Calu3 (cell line): ENCODE measurements around the gene NTM. TPM values are rescaled to one million over a fixed set of nuclear protein-coding genes. Genes with fewer than 3 reads are reported as not detected.

Experiments used
- BruUV-seq: library from RNA; stranded (reverse); fragments of 400-500 nt; replicated peaks from 2 replicates; lab custom pipeline; 2021; lab: Mats Ljungman, UMichigan
- CTCF ChIA-PET: fragments of 300-600 bp; sonication (Branson Sonifier 250); formaldehyde crosslinking; loops from one replicate; lab custom pipeline; 2022; ENCODE audit warnings: antibody characterized with exemption; lab: Charles Lee
- DNase-seq: peaks from one replicate; pipeline ENCODE4 v3.0.0; 2022
- H3K27ac Mint-ChIP-seq: one replicate; pipeline ENCODE4 v1.8.0; 2022; ENCODE audit warnings: mixed read lengths; ENCODE audit not compliant: unreplicated experiment
- H3K27me3 Mint-ChIP-seq: one replicate; pipeline ENCODE4 v1.8.0; 2022; ENCODE audit warnings: mixed read lengths; ENCODE audit not compliant: unreplicated experiment
- H3K36me3 Mint-ChIP-seq: one replicate; pipeline ENCODE4 v1.8.0; 2022; ENCODE audit warnings: mild to moderate bottlenecking, moderate library complexity, mixed read lengths; ENCODE audit not compliant: insufficient read depth, unreplicated experiment
- H3K4me1 Mint-ChIP-seq: one replicate; pipeline ENCODE4 v1.8.0; 2022; ENCODE audit warnings: mild to moderate bottlenecking, low read depth, mixed read lengths; ENCODE audit not compliant: unreplicated experiment
- H3K4me3 Mint-ChIP-seq: one replicate; pipeline ENCODE4 v1.8.0; 2022; ENCODE audit warnings: mild to moderate bottlenecking, low read depth, moderate library complexity, mixed read lengths; ENCODE audit not compliant: unreplicated experiment
- H3K9me3 Mint-ChIP-seq: one replicate; pipeline ENCODE4 v1.8.0; 2022; ENCODE audit warnings: low read depth, mixed read lengths; ENCODE audit not compliant: unreplicated experiment
- intact Hi-C: fragments of 100-400 bp; cut with micrococcal nuclease; formaldehyde crosslinking; loops from one replicate; pipeline ENCODE4 v1.10.0; 2022; ENCODE audit not compliant: unreplicated experiment
- total RNA-seq: library from RNA; stranded (reverse); gene quantifications from 2 replicates; pipeline ENCODE4 v1.2.3, GENCODE V29; 2022
- TF ChIP-seq, protein P1 (sequence below): fragments of 200-600 bp; IDR thresholded peaks from one replicate; pipeline ENCODE4 v1.8.0; 2022; ENCODE audit warnings: antibody characterized with exemption; ENCODE audit not compliant: unreplicated experiment

Gene NTM
- total RNA-seq, 1 experiment from 2014 or later: not detected

DNA sequence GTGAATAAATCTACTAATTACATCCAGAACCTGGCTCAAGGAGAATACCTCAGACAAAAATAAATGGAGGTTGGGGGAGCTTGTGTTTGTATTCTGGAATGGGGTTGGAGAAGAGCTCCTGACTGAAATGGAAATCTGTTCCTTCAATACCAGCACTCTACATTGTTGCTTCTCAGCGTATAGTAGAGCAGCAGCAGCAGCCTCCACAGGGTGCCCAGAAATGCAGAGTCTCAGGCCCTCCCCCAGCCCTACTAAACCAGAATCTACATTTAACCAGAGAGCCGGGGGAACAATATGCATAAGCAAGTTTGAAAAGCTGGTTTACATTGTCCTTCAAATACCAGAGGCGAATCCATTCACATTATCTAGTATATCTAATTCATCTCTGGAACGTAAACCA, 474.8 kb downstream of the NTM start:
- H3K4me1 Mint-ChIP-seq: no peaks in the 10 kb centered on the region
- no peaks in the 10 kb centered on the region for H3K27me3 Mint-ChIP-seq
- H3K36me3 Mint-ChIP-seq: no peaks in the 10 kb centered on the region
- TF ChIP-seq, protein P1, sequence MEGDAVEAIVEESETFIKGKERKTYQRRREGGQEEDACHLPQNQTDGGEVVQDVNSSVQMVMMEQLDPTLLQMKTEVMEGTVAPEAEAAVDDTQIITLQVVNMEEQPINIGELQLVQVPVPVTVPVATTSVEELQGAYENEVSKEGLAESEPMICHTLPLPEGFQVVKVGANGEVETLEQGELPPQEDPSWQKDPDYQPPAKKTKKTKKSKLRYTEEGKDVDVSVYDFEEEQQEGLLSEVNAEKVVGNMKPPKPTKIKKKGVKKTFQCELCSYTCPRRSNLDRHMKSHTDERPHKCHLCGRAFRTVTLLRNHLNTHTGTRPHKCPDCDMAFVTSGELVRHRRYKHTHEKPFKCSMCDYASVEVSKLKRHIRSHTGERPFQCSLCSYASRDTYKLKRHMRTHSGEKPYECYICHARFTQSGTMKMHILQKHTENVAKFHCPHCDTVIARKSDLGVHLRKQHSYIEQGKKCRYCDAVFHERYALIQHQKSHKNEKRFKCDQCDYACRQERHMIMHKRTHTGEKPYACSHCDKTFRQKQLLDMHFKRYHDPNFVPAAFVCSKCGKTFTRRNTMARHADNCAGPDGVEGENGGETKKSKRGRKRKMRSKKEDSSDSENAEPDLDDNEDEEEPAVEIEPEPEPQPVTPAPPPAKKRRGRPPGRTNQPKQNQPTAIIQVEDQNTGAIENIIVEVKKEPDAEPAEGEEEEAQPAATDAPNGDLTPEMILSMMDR: no peak
- intact Hi-C loops: no loop called here
- DNase-seq: no peak
- BruUV-seq: no TSS peak
- CTCF ChIA-PET: no interaction called here
- no peak overlapping the region for H3K27ac Mint-ChIP-seq
- H3K9me3 Mint-ChIP-seq: peaks cover 8% of the 10 kb centered on the region
- no peak overlapping the region for H3K4me3 Mint-ChIP-seq

DNA sequence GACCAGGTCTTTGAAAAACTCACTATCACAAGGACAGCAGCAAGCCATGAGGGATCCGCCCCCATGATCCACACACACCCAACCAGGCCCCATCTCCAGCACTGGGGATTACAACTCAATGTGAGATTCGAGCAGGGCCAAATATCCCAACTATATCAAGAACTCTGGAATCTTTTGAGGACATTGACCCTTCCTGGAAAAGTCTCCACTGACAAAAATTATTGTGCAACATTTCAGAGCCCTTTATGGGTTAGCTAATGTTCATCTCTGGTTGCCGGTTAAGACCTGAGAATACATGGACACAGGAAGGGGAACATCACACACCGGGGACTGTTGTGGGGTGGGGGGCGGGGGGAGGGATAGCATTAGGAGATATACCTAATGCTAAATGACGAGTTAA, 479.1 kb downstream of the NTM start:
- BruUV-seq: no TSS peak
- Mint-ChIP-seq H3K27ac (no peak overlapping the region), H3K4me3 (no peak overlapping the region), H3K36me3 (no peaks in the 10 kb centered on the region), H3K9me3 (peaks cover 9% of the 10 kb centered on the region), H3K27me3 (no peaks in the 10 kb centered on the region), H3K4me1 (no peaks in the 10 kb centered on the region)
- no peak for DNase-seq
- intact Hi-C loops: no loop called here
- TF ChIP-seq, protein P1: no peak
- CTCF ChIA-PET: no interaction called here

DNA sequence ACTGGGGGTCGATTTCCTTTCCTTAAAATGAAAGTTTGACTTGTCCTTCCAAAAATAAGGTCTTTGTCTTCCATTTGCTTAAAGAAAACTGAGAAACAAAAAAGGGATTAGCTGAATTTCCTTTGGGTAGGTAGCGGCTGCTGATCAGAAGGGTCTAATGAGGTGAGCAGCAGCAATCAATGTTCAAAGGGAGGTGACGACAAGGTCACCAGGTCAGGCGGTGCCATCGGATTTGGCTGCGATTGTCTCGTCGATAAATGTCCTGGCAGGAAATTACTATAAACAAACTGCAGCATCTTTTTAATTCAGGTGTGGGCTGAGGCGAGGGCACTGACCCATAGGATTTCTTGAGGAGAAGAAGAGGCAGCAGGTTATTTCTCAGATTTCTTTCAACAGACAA, 480.1 kb downstream of the NTM start:
- CTCF ChIA-PET: no interaction called here
- TF ChIP-seq, protein P1: no peak
- H3K27me3 Mint-ChIP-seq: no peaks in the 10 kb centered on the region
- intact Hi-C loops: no loop called here
- no peak overlapping the region for H3K4me3 Mint-ChIP-seq
- no peak overlapping the region for H3K27ac Mint-ChIP-seq
- DNase-seq: no peak
- no peaks in the 10 kb centered on the region for H3K36me3 Mint-ChIP-seq
- no TSS peak for BruUV-seq
- peaks cover 9% of the 10 kb centered on the region for H3K9me3 Mint-ChIP-seq
- H3K4me1 Mint-ChIP-seq: no peaks in the 10 kb centered on the region

DNA sequence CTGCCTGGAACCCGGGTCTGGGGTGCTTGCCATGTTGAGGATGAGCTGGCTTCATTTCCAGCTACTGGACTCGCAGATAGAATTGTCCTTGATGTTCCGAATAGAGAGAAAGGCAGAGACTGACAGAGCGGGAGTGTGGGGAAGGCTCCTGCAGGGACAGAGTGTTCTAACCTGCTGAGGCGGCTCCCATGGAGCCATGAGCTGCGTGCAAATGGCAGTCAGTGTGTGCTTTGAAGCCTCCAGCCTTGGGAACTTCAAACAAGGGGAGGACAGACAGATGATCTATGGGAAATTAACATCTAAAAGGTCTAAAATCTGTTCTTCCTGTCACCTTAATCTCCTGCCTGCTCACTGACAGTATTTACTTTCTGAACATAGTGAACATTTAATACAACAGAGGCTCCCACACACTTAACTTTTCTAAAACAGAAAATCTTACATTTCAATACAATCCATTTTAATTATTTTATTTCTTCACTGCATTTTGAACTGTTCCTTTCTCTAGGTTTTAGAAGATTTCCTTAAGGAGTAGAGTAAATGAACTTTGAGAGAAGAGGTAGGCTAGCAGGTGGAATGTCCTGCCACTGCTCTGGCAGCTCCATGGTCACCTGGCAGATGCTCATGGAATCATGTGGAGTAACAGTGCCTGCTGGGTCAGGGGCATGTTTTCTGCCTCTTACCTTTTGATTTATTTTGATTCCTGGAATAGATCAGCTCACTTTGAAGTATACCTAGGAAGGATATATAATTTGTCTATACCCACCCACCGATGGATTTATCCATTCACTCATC, 481.7 kb downstream of the NTM start:
- Mint-ChIP-seq H3K27me3 (no peaks in the 10 kb centered on the region), H3K36me3 (no peaks in the 10 kb centered on the region), H3K9me3 (peaks cover 9% of the 10 kb centered on the region), H3K27ac (no peak overlapping the region), H3K4me1 (no peaks in the 10 kb centered on the region), H3K4me3 (no peak overlapping the region)
- BruUV-seq: no TSS peak
- TF ChIP-seq, protein P1: no peak
- CTCF ChIA-PET: no interaction called here
- intact Hi-C loops: no loop called here
- no peak for DNase-seq
